HUES48 (cell line): ENCODE results near the gene CABYR.

Experiments used
- H3K27ac ChIP-seq: one replicate; pipeline ENCODE4 v1.7.0; 2013; ENCODE audit warnings: low read depth, low read length, inconsistent platforms
- H3K27me3 ChIP-seq: 2 replicates; pipeline ENCODE4 v1.6.1; 2013; ENCODE audit warnings: mild to moderate bottlenecking, low read length; ENCODE audit not compliant: control insufficient read depth, insufficient read depth
- H3K36me3 ChIP-seq: 2 replicates; pipeline ENCODE4 v1.6.1; 2013; ENCODE audit warnings: low read length; ENCODE audit not compliant: control insufficient read depth, insufficient read depth
- H3K4me1 ChIP-seq: 2 replicates; pipeline ENCODE4 v1.6.1; 2013; ENCODE audit warnings: mild to moderate bottlenecking, low read length; ENCODE audit not compliant: control insufficient read depth, insufficient read depth
- H3K4me3 ChIP-seq: 2 replicates; pipeline ENCODE4 v1.5.1; 2013; ENCODE audit warnings: mild to moderate bottlenecking, low read depth, low read length
- H3K9ac ChIP-seq: 2 replicates; pipeline ENCODE4 v1.6.1; 2013; ENCODE audit warnings: mild to moderate bottlenecking, low read depth, low read length, moderate library complexity
- H3K9me3 ChIP-seq: 2 replicates; pipeline ENCODE4 v1.6.1; 2013; ENCODE audit warnings: low read length; ENCODE audit not compliant: control insufficient read depth, insufficient read depth

CABYR gene

DNA sequence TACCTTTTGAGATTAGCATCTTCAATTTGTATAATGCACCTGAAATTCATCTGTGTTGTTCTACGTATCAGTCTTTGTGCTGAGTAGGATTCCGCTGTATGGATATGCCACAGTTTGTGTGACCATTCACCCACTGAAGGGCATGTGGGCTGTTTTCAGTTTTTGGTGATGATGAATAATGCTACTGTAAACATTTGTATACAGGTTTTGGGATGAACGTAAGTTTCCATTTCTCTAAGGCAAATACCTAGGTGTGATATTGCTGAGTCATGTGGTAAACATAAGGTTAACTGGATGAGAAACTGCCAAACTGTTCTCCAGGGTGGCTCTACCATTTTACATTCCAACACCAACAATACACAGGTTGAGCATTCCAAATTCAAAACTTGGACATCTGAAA is 35.1 kb downstream of the CABYR start:
- no peaks in the 10 kb centered on the region for H3K9me3 ChIP-seq
- no peak overlapping the region for H3K9ac ChIP-seq
- no peak overlapping the region for H3K27ac ChIP-seq
- H3K27me3 ChIP-seq: no peaks in the 10 kb centered on the region
- no peak overlapping the region for H3K4me3 ChIP-seq
- peaks cover 33% of the 10 kb centered on the region for H3K36me3 ChIP-seq
- H3K4me1 ChIP-seq: peaks cover 2% of the 10 kb centered on the region; the same call in 1 of the 2 replicates

DNA sequence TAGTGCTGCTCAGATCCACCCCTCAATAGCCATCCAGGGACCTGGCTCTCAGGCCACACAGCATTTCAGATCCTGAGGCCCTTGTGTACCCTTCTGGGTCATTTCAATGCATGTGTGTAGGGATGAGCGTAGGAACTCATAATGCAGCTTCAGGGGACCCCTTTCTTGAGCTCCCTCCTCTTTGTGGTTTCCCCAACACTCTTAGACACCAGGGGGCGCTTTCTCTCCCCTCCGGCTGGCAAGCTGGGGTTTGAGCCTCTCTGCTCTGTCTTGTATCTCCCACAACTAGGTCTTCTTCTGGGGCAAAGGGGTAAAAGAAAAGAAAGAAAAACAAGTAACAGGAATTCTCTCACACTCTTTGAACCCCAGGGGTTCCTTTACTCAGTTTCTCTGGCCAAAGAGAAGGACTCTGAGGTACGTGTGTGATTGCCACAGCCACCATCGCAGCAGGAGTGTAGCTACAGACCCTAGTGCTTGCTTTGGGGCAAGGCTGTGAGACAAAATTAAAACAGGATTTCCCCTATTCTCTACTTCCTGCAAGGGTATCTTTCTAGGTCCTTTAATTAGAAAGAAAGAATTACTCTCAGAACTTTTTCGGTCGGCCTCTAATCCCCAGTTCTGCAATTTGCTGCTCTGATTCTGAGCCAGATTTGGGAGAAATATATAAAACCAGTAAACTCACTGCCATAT is 38.0 kb downstream of the CABYR start:
- Histone ChIP-seq H3K27ac (no peak overlapping the region), H3K4me3 (no peak overlapping the region), H3K4me1 (peaks cover 7% of the 10 kb centered on the region; the same call in 1 of the 2 replicates), H3K27me3 (no peaks in the 10 kb centered on the region), H3K9ac (no peak overlapping the region), H3K36me3 (peaks cover 27% of the 10 kb centered on the region), H3K9me3 (no peaks in the 10 kb centered on the region)

- H3K4me3 ChIP-seq: no peak overlapping the region
Observed at GRCh38 chr18:24177499-24178133, 38.8 kb downstream of the CABYR start.

GRCh38 chr18:24180048-24180447 is 41.2 kb downstream of the CABYR start:
- Histone ChIP-seq H3K27me3 (no peaks in the 10 kb centered on the region), H3K4me1 (peaks cover 7% of the 10 kb centered on the region; the same call in 1 of the 2 replicates), H3K9me3 (no peaks in the 10 kb centered on the region), H3K4me3 (no peak overlapping the region), H3K9ac (no peak overlapping the region), H3K36me3 (peaks cover 20% of the 10 kb centered on the region; the same call in 1 of the 2 replicates), H3K27ac (no peak overlapping the region)

More at GRCh38 chr18:24177499-24178133, 38.8 kb downstream of the CABYR start:
- H3K9ac ChIP-seq: no peak overlapping the region
- peaks cover 7% of the 10 kb centered on the region; the same call in 1 of the 2 replicates for H3K4me1 ChIP-seq
- H3K36me3 ChIP-seq: peaks cover 27% of the 10 kb centered on the region
- H3K27me3 ChIP-seq: no peaks in the 10 kb centered on the region
- no peak overlapping the region for H3K27ac ChIP-seq
- H3K9me3 ChIP-seq: no peaks in the 10 kb centered on the region

DNA sequence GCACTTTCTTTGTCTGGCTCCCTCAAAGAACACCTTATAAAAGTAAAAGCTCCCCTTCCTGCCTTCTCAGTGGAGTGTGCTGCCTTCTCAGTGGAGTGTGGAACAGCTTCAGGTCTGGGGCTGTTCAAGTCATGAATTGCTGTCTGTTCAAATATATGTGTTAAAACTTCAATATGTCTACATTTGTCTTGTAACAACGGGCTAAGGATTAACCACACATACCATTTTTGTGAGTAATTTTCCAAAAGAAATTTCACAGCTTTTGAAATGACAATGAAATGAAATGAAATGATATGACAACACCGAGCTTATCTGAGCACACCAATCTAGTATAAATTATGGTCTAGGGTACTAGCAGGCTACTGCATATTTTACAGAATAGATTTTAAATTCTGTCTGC is 42.9 kb downstream of the CABYR start:
- H3K4me1 ChIP-seq: peaks cover 7% of the 10 kb centered on the region; the same call in 1 of the 2 replicates
- no peaks in the 10 kb centered on the region for H3K27me3 ChIP-seq
- H3K27ac ChIP-seq: no peak overlapping the region
- H3K9me3 ChIP-seq: no peaks in the 10 kb centered on the region
- no peak overlapping the region for H3K4me3 ChIP-seq
- H3K36me3 ChIP-seq: peaks cover 14% of the 10 kb centered on the region; the same call in 1 of the 2 replicates
- no peak overlapping the region for H3K9ac ChIP-seq

GRCh38 chr18:24185805-24186204 is 46.9 kb downstream of the CABYR start:
- Histone ChIP-seq H3K36me3 (peaks cover 8% of the 10 kb centered on the region), H3K27ac (no peak overlapping the region), H3K4me3 (no peak overlapping the region), H3K4me1 (0 out of 2 replicates have a peak, but pooled peaks cover 5% of the 10 kb centered on the region), H3K9ac (no peak overlapping the region), H3K9me3 (no peaks in the 10 kb centered on the region), H3K27me3 (no peaks in the 10 kb centered on the region)

DNA sequence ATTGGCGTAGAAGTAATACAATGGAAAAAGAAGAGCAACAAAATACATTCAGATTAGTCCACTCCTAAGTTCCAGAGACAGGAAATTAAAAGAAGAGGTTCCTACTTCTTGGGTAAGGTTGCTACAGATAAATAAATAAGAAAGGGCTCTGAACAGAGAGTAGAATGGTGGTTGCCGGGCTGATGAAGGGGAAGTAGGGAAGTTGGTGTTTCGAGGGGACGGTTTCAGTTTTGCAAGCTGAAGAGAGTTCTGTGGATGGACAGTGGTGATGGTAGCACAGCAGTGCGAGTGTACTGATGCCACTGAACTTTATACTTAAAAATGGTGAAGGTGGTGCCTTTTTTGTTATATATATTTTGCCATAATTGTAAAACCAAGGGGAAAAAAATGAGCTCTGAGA is 48.2 kb downstream of the CABYR start:
- Histone ChIP-seq H3K4me3 (no peak overlapping the region), H3K27ac (no peak overlapping the region), H3K4me1 (no peaks in the 10 kb centered on the region), H3K27me3 (no peaks in the 10 kb centered on the region), H3K9ac (no peak overlapping the region), H3K36me3 (peaks cover 6% of the 10 kb centered on the region), H3K9me3 (no peaks in the 10 kb centered on the region)

DNA sequence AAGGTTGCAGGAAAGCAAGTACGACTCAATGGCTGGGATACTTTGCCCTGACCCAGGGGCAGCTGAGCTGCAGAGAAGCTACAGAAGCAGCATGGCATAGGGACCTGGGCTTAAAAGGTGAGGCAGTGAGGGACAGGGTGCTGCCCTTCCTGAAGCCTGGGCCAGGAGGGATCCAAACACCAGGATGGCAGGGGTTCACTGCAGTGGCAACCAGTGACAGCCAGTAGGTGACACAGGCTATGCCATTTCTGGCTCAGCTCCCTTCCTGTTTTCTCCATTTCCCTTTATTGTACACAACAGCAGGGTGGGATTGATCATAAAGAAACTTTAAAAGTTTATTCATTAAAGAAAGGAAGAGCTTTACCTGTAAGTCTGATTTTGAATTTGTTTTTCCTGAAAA is 48.8 kb downstream of the CABYR start:
- no peaks in the 10 kb centered on the region for H3K9me3 ChIP-seq
- H3K36me3 ChIP-seq: peaks cover 6% of the 10 kb centered on the region
- no peaks in the 10 kb centered on the region for H3K4me1 ChIP-seq
- H3K9ac ChIP-seq: no peak overlapping the region
- no peak overlapping the region for H3K27ac ChIP-seq
- H3K27me3 ChIP-seq: no peaks in the 10 kb centered on the region
- H3K4me3 ChIP-seq: no peak overlapping the region

GRCh38 chr18:24188120-24188519 is 49.3 kb downstream of the CABYR start:
- Histone ChIP-seq H3K4me3 (no peak overlapping the region), H3K36me3 (peaks cover 6% of the 10 kb centered on the region), H3K27ac (no peak overlapping the region), H3K27me3 (no peaks in the 10 kb centered on the region), H3K4me1 (no peaks in the 10 kb centered on the region), H3K9me3 (no peaks in the 10 kb centered on the region), H3K9ac (no peak overlapping the region)

DNA sequence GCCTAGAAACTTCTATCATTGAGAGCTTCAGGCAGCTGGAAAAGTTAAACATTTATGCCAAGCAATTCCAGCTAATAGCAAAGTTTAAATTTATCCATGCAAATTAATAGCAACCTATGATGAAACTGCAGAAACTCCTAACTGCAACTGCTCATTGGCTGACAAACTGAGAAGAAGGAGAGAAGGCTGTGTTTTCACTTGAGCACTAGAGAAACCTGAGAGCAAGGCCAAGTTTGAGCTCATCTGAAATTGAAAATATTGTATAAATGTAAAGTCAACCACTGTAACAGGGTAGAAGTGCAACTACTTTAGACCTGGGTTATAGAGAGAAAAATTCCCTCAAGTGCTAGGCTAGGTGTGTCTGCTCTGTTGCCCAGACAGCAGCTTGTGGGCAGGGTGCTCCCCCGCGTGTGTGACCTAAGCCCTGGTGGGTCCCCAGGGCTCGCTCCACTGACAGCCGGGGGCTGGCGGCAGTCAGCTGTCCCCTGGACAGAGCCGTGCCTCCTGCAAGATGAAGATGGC is 50.2 kb downstream of the CABYR start:
- Histone ChIP-seq H3K9me3 (no peaks in the 10 kb centered on the region), H3K4me3 (no peak overlapping the region), H3K27ac (no peak overlapping the region), H3K27me3 (no peaks in the 10 kb centered on the region), H3K9ac (no peak overlapping the region), H3K4me1 (no peaks in the 10 kb centered on the region), H3K36me3 (peaks cover 6% of the 10 kb centered on the region)

DNA sequence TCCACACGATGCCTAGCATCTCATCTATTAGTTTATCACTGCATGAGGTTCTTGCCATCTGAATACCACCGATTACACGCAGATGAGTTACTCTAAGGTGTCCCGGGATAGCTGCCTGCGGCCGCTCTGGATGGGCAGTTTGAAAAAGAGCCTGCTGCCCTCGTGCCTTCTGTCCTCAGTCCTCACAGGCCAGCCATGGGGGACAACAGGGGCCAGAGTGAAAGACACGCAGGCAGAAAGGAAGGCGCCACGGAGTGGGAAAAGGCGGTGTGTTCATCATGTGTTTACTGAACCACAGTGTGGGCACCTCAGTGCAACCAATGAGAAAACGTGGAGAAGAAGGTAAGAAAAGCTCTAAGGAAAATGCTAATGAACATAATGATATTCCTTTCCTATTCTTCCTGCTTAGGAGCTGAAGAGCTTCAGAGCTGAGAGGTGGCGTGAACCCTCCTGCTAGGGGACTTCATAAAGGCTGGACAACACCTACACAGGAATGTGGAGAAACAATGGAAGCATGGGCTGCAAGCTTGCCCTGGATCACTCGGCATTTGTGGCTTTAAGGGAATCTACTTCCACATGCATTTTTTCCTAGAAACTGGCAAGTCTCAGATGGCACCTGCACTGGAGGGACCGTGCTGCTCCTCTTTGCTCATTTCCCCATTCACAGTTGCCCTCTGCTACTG is 50.9 kb downstream of the CABYR start:
- Histone ChIP-seq H3K4me3 (no peak overlapping the region), H3K36me3 (peaks cover 6% of the 10 kb centered on the region), H3K27me3 (no peaks in the 10 kb centered on the region), H3K9ac (no peak overlapping the region), H3K4me1 (no peaks in the 10 kb centered on the region), H3K27ac (no peak overlapping the region), H3K9me3 (no peaks in the 10 kb centered on the region)
